ENCODE results near the gene SAMD13. TPM values are rescaled to one million over a fixed set of nuclear protein-coding genes. Genes with fewer than 3 reads are reported as not detected.

Gene SAMD13
- total and polyA plus RNA-seq, 10 of the 15 experiments (the other 5 are each of a cell fraction or from before 2014, with no cell fraction given), result 0.81 to 1.9 (median 1.2) TPM; not detected in 1

DNA sequence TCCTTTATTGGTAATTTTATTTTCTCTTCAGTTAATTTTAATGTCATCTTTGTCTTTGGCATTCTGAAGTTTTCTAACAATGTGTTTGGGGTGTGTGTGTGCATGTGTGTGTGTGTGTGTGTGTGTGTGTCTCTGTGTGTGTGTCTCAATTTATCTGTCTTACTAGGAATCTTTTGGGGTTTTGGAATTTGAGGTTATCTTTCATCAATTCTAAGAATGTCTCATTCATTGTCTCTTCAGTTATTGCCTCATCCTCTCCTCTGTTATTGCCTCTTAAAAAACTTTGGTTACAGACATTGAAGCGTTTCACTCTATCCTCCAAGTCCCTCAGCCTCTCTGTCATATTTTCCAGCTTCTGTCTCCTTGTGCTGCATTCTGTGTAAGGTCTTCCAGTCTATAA is 18.1 kb upstream of the SAMD13 start:
- DNase-seq (ENCODE audit: low read depth, low spot score) (no peak), FAIRE-seq (no peak), ATAC-seq (no peak)
- intact Hi-C loops (cut with micrococcal nuclease; ENCODE audit: unreplicated experiment), result no loop called here
- Histone ChIP-seq H3K4me1 (ENCODE audit: control insufficient read depth, insufficient read depth, low read length) (no peaks in the 10 kb centered on the region), H3K27ac (ENCODE audit: control insufficient read depth, insufficient read depth) (no peak overlapping the region), H4K20me1 (ENCODE audit: control insufficient read depth, insufficient read depth) (no peaks in the 10 kb centered on the region), H2AFZ (ENCODE audit: control insufficient read depth, low read depth, low read length) (no peak overlapping the region), H3K9me3 (replicated peaks; ENCODE audit: control insufficient read depth, insufficient read depth, low read length) (no peaks in the 10 kb centered on the region; the same call in 1 of the 3 replicates), H3K36me3 (ENCODE audit: control insufficient read depth in 2 of 2, insufficient read depth in 2 of 2, low read length in 1 of 2) (no peaks in the 10 kb centered on the region), H3K4me3 (no peak overlapping the region), H3K9ac (ENCODE audit: control insufficient read depth, insufficient read depth, low read length) (no peak overlapping the region), H3K4me2 (ENCODE audit: control insufficient read depth, insufficient read depth) (no peak overlapping the region), H3K79me2 (ENCODE audit: control insufficient read depth, insufficient read depth, low read length) (no peaks in the 10 kb centered on the region), H3K27me3 (replicated peaks in 1 of 2; ENCODE audit: control insufficient read depth in 2 of 2, insufficient read depth in 2 of 2, low read length in 1 of 2) (no peaks in the 10 kb centered on the region)
- RAD21 ChIA-PET (ENCODE audit: unreplicated experiment), result no interaction called here
- WGBS (ENCODE audit: insufficient coverage, insufficient replicate concordance, low lambda C conversion rate, missing lambda C conversion rate), result 0% methylated on average over 1 of the region's 1 CpG
- in situ Hi-C loops (cut with MboI), result no loop called here
- no TSS peak for BruUV-seq (replicated peaks)
- POLR2A ChIA-PET, result no interaction called here
- SMC1A ChIA-PET (ENCODE audit: uncharacterized antibody, unreplicated experiment), result no interaction called here
- CTCF ChIA-PET, result no interaction called here
- TF ChIP-seq STAT3 (IDR thresholded peaks at IDR 0.05; ENCODE audit: low read depth, low read length) (no peak), TCF3 (IDR thresholded peaks at IDR 0.05; ENCODE audit: borderline replicate concordance, insufficient read depth, low read depth, low read length) (no peak), MYB (IDR thresholded peaks at IDR 0.05; ENCODE audit: borderline replicate concordance, low read depth, low read length) (no peak), ETV6 (conservative IDR thresholded peaks at IDR 0.05 in 1 of 2, IDR thresholded peaks at IDR 0.05 in 1 of 2; ENCODE audit: borderline replicate concordance in 1 of 2, low read depth in 1 of 2) (no peak)
- TF ChIP-seq, protein P1, sequence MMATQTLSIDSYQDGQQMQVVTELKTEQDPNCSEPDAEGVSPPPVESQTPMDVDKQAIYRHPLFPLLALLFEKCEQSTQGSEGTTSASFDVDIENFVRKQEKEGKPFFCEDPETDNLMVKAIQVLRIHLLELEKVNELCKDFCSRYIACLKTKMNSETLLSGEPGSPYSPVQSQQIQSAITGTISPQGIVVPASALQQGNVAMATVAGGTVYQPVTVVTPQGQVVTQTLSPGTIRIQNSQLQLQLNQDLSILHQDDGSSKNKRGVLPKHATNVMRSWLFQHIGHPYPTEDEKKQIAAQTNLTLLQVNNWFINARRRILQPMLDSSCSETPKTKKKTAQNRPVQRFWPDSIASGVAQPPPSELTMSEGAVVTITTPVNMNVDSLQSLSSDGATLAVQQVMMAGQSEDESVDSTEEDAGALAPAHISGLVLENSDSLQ (IDR thresholded peaks at IDR 0.05), result no peak
- TF ChIP-seq, protein P2, sequence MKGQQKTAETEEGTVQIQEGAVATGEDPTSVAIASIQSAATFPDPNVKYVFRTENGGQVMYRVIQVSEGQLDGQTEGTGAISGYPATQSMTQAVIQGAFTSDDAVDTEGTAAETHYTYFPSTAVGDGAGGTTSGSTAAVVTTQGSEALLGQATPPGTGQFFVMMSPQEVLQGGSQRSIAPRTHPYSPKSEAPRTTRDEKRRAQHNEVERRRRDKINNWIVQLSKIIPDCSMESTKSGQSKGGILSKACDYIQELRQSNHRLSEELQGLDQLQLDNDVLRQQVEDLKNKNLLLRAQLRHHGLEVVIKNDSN (IDR thresholded peaks at IDR 0.05; ENCODE audit: borderline replicate concordance, extremely low read length, insufficient read depth, low read depth, low read length), result no peak
- TF ChIP-seq, protein P3, sequence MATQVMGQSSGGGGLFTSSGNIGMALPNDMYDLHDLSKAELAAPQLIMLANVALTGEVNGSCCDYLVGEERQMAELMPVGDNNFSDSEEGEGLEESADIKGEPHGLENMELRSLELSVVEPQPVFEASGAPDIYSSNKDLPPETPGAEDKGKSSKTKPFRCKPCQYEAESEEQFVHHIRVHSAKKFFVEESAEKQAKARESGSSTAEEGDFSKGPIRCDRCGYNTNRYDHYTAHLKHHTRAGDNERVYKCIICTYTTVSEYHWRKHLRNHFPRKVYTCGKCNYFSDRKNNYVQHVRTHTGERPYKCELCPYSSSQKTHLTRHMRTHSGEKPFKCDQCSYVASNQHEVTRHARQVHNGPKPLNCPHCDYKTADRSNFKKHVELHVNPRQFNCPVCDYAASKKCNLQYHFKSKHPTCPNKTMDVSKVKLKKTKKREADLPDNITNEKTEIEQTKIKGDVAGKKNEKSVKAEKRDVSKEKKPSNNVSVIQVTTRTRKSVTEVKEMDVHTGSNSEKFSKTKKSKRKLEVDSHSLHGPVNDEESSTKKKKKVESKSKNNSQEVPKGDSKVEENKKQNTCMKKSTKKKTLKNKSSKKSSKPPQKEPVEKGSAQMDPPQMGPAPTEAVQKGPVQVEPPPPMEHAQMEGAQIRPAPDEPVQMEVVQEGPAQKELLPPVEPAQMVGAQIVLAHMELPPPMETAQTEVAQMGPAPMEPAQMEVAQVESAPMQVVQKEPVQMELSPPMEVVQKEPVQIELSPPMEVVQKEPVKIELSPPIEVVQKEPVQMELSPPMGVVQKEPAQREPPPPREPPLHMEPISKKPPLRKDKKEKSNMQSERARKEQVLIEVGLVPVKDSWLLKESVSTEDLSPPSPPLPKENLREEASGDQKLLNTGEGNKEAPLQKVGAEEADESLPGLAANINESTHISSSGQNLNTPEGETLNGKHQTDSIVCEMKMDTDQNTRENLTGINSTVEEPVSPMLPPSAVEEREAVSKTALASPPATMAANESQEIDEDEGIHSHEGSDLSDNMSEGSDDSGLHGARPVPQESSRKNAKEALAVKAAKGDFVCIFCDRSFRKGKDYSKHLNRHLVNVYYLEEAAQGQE (IDR thresholded peaks at IDR 0.05; ENCODE audit: low read depth, low read length), result no peak

Measured in GM12878 (cell line).